Activated CD4-positive, alpha-beta T cell treated with anti-CD3 and anti-CD28 coated beads, Interleukin-2, amount 50 U/mL, for 24 hours (primary cell): Measurements from ENCODE around the gene GPA33.
A peak's percentile ranks its signal among the peaks of the same experiment; 100 is the strongest.

Source experiments
- DNase-seq, 2 donors: peaks; one replicate each; pipeline ENCODE4 v3.0.0-alpha.2; 2020; ENCODE audit warnings: low read depth in 1 of 2, low spot score in 1 of 2

GPA33 gene

DNA sequence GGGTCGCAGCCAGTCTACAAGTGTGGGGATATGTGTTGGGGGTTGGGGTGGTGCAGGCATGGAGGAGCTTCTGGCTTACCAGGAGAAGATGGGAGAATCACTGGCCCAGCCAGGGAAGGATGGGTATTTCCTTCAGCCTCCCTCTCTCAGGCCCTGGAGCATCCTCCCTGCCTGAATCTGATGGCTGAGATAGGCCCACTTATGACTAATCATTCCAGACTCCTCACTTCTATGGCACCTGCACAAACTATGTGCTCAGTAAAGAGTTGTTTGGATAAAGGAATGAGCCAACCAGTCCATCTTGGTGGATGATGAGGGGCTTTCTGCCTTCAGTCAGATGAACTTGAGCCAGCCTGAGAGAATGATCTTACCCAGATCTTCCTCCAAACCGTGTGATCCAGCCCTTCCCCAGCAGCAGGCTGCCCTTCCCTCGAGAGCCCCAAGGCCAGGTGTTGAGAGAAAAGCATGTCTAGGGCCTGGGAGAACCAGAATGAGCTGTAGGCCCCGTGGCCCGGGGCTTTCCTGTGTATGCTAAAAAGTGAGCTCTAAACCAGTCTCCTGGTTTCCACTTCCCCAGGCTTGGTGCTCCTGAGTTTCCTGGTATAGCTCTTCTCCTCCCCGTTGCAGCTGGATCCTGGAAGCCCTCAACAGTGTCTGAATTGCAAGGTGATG lies 1.3 kb downstream of the GPA33 start:
- DNase-seq = no peak

DNA sequence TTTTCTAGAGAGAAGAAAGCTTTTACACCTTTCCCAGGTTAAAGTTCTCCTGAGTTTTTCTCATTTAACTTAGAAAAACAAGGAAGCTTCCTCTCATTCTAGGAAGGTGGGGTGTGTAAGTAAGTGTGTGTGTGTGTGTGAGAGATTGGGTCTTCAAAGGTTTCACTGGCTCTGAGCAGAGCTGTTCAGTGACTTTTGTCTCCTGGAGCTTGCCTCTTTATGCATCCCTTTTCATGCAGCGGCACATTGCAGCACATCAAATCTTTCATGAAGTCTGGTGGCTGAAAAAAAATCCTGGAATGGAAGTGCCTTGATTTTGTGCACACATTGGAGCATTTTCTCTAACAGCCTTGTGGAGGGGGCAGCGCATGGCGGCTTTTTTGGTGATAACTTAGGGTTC lies 3.4 kb downstream of the GPA33 start:
- no peak for DNase-seq

DNA sequence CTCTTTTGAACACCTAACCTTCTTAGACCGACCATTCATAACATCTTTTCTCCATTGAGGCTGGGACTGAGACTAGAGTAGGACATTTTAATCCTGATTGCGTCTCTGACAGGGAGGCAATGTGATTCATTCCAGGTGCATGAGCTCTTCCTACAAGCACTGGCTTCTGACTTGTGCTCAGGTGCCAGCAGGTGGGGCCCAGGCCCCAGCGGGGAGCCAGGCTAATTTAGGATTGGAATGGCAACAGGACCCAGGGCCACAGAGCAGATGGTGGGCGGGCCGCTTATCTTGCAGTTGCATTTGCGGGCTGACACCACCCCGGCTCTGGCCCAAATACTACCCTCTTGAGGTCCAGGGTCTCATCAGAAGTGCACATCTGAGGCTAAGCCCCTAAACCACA lies 4.1 kb downstream of the GPA33 start:
- DNase-seq = no peak

DNA sequence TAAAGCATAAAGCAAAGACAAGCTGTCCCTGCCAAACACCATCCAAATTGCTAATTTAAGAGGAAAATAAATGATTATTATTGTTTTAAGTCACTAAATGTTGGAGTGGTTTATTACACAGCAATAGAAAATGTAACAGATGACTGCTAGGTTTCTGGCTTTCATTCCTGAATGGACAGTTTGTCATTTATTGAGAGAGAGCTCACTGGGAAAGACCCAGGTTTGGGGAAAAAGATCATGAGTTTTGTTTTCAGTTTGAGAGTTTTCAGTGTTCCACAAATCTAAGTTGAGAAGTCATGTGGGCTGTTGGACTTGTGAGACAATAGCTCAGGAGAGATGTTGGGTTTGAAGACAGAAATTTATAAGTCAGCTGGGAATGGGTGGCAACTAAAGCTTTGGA lies 5.4 kb downstream of the GPA33 start:
- DNase-seq = no peak

DNA sequence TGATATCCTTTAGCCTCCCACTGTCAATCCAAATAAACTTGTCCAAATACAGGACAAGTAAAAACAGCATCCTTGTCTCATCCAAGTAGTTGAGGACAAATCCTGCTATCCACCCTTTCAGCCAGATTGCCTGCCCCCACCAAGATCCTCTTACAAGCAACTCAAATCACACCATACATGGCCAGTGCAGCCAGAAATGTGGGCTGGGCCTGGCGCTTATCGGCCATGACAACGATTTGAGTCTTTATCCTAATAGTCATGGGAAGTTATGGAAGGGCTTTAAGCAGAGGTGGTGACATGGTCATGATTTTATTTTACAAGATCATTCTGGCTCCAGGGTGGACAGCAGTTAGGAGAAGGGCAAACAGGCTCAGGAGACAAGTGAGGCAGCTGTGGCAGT lies 6.3 kb downstream of the GPA33 start:
- no peak for DNase-seq

DNA sequence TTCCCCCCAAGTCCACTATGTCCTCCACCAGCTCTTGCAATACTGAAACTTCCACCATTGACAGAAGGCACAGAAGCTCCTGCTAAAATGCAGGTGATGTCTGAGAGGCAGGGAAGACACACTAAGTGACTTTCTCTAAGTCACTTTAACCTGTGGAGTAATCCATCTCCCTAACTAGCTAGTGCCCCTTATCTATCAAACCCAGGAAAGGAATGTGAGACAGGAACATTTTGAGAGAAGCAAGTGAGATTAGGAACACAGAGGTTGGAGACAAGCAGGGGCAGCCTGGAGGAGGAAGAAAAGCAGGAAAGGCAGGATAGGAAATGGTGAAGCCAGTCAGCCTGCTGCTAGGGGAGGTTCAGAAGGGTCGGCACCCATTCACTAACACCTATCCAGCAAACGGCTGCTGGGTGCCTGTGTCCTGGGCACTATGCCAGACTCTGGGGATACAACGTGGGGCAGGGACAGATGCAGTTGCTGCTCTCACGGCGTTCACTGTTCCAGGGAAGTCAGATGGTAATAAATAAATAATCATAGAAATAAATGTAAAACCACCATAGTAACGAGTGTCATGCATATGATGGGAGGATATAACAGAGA lies 7.0 kb downstream of the GPA33 start:
- no peak for DNase-seq

DNA sequence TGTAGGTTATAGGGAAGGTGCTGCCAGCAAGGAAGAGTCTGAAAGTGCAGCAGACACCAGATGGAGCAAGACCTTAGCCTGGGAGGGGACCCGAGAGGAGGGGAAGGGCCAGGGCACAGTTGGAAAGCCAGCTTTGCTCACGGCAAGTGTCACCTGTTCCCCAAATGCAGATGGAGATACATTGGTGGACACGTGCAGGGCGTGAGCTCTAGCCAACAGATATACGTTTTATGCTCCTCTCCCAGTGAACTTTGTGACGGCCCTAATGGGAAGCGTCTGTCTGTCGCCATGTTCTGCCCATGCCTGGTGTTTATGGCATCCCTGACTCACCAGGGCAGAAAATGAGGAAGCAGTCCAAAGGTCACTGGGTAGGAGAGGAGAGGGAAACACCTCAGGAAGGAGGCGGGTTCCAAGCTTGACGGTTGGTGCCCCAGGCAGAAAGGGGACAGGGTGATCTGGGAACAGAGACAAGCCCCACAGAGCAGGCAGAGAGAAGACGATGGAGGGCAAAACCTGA lies 7.6 kb downstream of the GPA33 start:
- DNase-seq = no peak

DNA sequence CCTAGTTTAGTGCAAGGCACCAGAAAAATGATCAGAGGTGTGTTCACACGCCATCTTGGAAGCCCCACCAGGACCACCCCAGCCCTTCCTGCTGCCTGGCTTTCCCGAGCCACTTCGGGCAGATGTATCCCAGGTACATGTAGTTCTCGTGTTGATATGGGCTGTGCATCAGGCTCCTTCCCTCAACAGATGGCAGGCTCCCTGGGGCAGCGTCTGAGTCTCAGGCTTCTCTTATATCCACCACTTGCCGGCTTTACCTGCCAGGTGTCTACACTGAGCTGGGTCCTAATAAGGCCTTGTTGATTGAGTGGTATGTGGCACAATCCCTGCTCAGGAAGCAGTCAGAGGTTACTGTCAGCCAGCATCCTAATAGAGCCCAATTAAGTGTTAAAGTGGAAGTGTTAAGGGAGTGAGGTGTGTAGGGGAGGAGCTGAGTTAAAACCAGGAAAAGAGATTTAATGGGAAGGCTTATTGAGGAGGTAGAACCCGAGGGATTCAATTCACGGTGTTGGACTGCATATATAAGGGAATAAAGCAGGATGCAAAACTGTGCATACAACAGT lies 8.5 kb downstream of the GPA33 start:
- no peak for DNase-seq

DNA sequence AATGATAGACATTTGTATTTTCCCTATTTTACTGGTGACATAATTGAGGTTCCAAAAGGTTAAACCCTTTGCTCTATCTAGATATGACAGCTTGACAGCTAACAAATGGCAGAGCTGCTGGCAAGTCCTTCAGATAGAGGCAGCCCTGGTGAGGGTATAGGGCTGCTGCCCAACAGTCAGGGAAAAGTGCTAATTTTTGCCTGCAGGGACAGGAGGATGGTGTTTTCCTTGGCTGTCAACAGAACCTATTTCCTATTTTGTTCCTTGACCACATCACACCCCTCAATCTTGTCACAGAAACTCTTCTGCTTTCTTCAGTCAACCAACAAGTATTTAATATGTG lies 12.3 kb downstream of the GPA33 start:
- DNase-seq = no peak

DNA sequence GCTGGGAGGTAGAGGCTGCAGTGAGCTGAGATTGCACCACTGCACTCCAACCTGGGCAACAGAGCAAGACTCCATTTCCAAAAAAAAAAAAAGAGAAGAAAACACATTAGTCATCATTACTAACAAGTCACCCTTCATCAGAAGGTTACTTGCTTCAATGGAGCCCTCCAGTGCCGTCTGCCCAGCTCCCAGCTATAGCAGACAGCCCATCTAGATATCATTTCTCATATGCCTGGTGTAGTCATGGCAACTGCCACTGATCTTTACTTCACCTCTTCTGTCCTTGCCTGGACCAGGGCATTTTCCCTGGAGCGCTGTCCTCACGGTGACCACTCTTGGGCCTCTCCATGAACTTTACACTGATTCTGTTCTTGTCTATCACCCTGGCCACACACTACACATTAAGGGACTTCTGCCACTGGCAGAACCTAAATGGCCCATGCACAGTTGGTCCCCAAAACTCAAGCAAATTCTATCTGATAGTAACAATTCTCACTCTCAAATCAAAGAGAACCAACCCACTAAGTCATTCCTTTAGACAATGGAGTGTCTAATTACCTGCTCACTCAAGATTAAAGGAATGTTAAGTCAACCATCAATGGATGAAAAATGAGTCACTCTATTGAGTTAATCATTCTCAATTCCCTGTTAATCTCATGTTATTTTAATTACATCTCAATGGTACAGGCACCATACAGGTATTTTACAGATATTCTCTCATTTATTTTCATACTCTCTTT lies 12.9 kb downstream of the GPA33 start:
- DNase-seq = no peak

DNA sequence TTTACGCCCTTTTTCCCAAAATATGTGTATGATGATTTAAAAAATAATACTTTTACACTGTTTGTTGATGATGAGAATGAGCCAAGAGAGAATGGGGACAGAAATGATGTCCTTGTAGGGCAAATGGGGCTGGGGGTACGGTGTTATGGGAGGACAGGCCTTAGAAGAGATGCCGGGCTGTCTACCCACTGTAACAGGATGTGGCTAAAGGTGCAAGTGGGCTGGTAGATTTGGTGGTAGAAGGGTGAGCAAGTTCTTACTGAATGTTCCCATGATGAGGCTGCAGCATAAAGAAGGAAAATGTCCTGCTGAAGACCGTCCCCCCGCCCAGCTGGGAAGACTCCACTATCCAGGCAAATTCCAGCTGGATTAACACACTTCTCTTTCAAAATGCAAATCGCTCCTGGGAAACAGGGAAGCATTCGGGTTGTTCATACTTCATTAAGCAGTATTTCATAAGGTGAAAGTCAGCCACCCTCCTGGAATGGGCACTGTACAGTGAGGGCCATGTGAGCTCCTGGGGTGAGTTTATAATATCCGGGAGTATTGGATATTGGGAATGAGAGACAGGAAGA lies 14.0 kb downstream of the GPA33 start:
- DNase-seq = no peak

DNA sequence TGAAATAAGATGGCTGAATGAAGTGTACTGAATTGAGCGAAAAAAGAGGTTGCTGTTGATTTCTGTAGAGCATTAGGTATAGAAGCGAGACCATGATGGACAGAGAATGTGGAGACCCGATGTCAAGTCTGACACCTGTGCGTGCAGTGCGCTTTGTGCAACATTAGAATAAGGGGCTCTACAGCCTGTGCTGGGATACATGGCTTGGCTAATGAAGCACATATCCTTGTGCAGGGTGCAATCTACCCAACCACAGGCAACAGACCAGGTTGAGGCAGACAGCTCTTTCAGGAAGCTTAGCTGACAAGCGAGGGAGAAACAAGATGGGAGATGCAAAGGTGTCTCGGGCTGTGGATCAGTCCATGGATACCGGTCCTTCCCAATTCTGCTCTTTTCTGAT lies 18.9 kb downstream of the GPA33 start:
- no peak for DNase-seq

DNA sequence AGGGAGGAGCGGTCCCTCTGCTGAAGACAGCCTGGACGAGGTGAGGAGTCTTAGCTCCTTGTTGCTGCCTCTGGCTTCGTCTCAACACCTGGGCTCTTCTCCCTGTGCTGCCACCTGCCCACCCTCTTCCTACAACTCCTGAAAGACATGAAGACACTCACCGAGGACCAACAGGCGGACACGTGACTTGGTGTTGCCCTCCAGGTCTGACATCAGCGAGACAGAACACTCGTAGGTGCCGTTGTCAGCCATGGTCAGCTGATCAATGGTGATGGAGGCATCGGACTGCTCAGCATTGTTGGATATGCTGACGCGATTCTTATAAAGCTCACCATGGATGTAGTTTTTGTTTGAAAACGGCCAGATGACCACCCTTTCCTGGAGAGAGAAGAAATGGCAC lies 21.4 kb downstream of the GPA33 start:
- no peak for DNase-seq

DNA sequence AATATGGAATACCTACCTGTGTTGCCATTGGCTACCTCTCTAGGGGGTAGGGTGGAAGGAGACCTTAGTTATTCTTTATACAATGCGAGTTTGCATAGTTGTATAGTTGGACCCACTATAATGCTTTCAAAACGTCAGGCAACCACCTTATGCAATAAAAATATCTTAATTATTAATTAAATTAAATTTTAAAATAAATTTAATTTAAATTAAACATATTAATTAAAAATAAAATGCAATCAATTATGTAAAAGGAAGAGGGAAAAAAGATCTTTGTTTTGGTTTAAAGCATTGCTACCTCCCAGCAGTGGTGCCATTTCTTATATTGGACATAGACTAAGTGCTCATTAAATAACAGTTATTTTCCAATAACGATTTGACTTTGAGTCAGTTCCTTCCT lies 22.3 kb downstream of the GPA33 start:
- DNase-seq = no peak

DNA sequence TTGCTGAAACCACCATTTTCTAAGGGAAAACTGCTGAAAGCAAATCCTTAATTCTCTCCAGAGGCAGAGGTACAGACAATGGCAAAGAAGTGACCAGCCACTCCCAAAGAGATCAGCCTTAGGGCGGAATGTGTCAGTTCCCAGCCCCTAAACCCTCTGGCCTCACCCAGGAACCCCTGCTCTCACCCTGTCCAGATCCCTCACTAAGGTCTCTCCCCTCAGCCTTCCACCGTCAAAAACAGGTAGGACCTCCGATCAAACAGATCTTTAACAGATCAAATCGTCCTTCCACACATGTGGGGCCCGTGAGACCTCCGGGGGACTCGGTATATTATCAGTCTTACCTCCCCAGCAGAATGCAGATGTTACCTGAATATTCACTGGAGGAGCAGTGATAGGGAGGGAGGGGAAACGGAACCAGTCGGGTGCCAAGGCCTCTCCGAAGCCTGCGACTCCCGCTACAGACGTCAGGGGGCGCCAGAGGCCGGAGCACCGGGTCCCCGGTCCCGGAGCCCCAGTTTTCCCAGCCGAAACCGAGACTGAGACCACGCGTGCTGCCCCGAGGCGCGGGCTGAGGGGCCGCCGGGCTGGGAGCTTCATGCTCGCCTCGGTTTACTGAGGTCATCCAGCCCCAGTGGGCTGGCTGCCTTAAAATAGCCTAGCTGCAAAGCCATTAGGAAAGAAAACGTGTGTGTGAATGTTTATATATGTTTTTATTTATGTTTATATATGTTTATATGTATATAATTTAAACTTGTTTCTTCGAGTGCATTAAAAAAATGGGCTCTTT lies 23.6 kb downstream of the GPA33 start:
- DNase-seq = peak; percentile 64 to 74

DNA sequence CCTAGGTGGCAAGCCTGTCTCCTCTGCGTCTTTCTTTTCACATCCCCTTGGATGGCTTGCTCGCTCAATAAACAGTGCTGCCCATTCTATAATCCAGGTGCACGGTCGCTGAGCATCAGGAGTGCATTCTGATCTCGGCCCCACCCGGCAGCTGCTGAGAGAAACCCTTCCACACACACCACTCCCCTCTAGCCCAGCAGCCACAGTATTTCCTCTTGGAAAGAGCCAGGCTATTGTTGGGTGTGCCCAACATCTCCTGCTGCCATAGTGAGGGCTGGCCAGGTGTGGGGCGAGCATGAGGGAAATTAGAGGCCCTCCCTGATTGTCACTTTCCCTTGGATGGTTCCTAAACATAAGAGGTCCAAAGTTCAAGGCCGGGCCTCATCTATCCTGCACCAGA lies 24.7 kb downstream of the GPA33 start:
- DNase-seq = no peak

DNA sequence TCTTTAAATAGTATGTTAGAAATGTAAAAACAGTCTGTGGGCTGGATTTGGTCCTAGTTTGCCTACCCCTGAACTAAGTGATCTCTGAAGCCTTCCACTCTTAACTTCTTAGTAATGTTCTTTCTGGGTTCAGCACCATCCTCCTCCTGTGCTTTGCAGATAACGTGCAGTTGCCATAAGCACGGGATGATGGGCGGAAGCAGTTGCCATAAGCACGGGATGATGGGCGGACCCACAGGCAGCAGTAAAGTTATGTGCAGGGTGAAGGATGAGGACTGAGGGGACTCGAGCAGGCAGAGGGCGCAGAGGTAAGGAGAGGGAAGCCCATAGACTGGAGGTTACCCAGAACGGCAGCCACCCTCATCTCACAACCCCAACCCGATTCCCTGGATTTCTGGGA lies 25.6 kb downstream of the GPA33 start:
- DNase-seq = no peak

DNA sequence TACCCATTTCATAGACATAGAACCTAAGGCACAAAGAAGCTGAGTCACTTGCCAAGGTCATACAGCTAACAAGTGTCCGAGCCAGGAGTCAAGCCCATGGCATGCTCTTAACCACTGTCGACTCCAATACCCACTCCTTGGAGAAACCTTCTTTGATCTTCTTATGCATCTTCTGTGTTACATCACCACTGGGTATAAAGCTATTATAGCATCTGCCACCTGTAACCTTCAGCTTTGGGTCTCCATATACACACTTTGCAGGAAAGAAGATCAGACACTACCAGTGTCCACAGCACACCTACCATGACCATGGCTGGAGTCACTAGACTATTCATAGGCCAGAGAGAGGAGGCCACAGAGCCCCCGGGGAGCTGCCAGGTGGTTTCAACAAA lies 29.1 kb downstream of the GPA33 start:
- no peak for DNase-seq

DNA sequence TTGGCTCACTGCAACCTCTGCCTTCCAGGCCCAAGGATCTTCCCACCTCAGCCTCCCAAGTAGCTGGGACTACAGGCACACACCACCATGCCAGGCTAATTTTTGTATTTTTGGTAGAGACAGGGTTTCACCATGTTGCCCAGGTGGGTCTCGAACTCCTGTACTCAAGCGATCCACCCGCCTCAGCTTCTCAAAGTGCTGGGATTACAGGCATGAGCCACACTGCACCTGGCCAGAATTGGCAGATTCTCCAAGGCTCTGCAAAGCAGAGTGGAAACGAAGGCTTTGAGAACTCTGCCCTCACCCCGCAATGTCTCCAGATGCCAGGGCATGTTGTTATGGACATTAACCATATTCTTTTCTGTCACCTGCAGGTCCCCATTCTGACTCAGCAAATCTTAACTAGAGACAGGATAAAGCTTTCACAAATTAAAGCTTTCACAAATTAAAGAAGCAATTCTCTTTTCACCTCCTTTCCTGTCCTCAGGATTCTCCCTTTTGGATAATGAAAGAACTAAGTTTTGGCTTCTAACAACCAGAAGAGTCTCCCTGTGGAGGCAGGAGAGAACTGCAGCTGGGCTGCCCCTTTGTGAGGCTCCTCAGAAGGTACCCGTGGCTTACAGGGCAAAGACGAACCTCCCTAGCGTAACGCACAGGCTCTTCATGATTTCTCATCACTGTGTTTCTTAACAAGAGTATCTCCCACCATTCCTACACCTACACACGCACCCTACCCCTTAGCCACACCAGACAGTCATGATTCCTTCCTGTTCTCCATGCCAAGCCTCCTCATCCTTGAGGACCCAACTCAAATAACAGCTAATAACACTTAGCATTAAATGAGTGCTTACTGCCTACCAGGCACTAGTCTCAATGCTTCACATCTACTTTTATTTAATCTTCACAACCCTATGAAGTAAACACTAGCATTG lies 29.8 kb downstream of the GPA33 start:
- no peak for DNase-seq

DNA sequence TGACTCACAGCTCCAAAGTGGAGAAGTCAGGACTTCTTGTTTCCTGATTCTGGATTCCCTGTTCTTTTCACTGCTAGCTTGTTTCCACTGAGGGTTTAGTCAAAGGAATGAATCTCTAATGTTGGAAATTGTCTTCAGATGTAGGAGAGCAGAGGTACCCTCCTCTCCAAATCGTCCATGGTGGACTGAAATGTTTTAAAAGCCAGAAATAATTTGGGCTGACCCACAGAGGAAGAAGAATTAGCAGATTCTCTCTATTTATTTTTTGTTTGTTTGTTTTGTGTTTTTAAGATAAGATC lies 30.4 kb downstream of the GPA33 start:
- DNase-seq = no peak
